PFSK-1 (cell line): ENCODE data around the gene VSIG8.

Experiments used
- FOXP2 ChIP-seq: optimal IDR thresholded peaks from 2 replicates; pipeline ENCODE3; 2011; ENCODE audit warnings: borderline replicate concordance, control low read depth, inconsistent platforms; ENCODE audit not compliant: insufficient read depth; ENCODE audit errors: extremely low read length, extremely low read depth
- POLR2AphosphoS5 ChIP-seq: IDR thresholded peaks from 2 replicates; pipeline ENCODE4 v1.6.1; 2012; ENCODE audit warnings: low read depth, mild to moderate bottlenecking, control low read depth, low read length, moderate library complexity
- SIN3A ChIP-seq: IDR thresholded peaks from 2 replicates; pipeline ENCODE4 v1.6.1; 2012; ENCODE audit warnings: mild to moderate bottlenecking, low read length, moderate library complexity, borderline replicate concordance; ENCODE audit not compliant: insufficient read depth
- TAF1 ChIP-seq: IDR thresholded peaks from 2 replicates; pipeline ENCODE4 v1.6.1; 2012; ENCODE audit warnings: low read length, control low read depth, borderline replicate concordance; ENCODE audit not compliant: insufficient read depth
- TF ChIP-seq, protein P1 (sequence below), 2 experiments: IDR thresholded peaks; 2 replicates each; pipeline versions ENCODE4 v1.6.1 to v1.8.0; 2011 to 2012; ENCODE audit warnings: low read depth in 2 of 2, low read length in 2 of 2, control low read depth in 1 of 2, inconsistent platforms in 1 of 2, mild to moderate bottlenecking in 1 of 2, moderate library complexity in 1 of 2; ENCODE audit not compliant: insufficient read depth in 1 of 2

VSIG8 gene

DNA sequence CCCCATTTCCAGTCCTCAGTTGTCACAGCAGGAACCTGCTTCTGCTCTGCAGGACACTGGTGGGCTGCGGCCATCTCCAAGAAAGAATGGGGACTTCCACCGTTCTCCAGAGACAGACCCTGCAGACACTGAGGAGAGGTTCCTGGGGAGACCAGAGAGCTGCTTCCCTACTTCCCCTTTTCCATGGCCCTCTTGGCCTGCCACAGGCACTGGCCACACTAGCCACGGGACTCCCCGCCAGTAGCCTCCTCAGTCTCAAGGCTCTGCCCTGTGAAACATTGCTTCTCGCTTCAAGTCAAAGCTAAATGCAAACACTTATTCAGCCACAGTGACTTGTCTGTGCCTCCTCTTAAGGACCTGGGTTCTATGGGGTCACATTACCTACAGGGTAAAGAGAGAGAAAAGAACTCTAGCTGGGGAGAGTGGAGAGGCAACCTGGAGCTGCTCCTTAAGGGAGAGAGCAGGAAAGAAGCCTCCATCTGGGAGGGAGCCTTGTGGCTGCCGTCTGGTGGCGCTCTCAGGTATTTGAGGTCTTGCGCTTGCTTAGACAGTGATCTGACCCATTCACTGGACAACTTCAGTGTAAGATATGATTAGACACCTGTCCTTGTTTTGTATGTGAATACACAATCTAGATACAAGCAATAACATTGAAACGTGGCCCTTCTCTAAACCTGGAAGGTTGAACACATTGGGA lies 41.1 kb downstream of the VSIG8 start:
- TF ChIP-seq POLR2AphosphoS5 (no peak), TAF1 (no peak), FOXP2 (no peak), SIN3A (no peak)

GRCh38 chr1:159817276-159818041 lies 45.0 kb downstream of the VSIG8 start:
- TF ChIP-seq, protein P1, sequence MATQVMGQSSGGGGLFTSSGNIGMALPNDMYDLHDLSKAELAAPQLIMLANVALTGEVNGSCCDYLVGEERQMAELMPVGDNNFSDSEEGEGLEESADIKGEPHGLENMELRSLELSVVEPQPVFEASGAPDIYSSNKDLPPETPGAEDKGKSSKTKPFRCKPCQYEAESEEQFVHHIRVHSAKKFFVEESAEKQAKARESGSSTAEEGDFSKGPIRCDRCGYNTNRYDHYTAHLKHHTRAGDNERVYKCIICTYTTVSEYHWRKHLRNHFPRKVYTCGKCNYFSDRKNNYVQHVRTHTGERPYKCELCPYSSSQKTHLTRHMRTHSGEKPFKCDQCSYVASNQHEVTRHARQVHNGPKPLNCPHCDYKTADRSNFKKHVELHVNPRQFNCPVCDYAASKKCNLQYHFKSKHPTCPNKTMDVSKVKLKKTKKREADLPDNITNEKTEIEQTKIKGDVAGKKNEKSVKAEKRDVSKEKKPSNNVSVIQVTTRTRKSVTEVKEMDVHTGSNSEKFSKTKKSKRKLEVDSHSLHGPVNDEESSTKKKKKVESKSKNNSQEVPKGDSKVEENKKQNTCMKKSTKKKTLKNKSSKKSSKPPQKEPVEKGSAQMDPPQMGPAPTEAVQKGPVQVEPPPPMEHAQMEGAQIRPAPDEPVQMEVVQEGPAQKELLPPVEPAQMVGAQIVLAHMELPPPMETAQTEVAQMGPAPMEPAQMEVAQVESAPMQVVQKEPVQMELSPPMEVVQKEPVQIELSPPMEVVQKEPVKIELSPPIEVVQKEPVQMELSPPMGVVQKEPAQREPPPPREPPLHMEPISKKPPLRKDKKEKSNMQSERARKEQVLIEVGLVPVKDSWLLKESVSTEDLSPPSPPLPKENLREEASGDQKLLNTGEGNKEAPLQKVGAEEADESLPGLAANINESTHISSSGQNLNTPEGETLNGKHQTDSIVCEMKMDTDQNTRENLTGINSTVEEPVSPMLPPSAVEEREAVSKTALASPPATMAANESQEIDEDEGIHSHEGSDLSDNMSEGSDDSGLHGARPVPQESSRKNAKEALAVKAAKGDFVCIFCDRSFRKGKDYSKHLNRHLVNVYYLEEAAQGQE (IDR thresholded peaks at IDR 0.05; ENCODE audit: insufficient read depth in 1 of 2, low read depth in 2 of 2, low read length in 2 of 2) = no peak
- TF ChIP-seq TAF1 (no peak), SIN3A (no peak), FOXP2 (no peak), POLR2AphosphoS5 (no peak)

GRCh38 chr1:159815926-159816325 lies 46.5 kb downstream of the VSIG8 start:
- TF ChIP-seq FOXP2 (no peak), TAF1 (no peak), SIN3A (no peak), POLR2AphosphoS5 (no peak)
- TF ChIP-seq, protein P1 (IDR thresholded peaks at IDR 0.05; ENCODE audit: insufficient read depth in 1 of 2, low read depth in 2 of 2, low read length in 2 of 2) = no peak

DNA sequence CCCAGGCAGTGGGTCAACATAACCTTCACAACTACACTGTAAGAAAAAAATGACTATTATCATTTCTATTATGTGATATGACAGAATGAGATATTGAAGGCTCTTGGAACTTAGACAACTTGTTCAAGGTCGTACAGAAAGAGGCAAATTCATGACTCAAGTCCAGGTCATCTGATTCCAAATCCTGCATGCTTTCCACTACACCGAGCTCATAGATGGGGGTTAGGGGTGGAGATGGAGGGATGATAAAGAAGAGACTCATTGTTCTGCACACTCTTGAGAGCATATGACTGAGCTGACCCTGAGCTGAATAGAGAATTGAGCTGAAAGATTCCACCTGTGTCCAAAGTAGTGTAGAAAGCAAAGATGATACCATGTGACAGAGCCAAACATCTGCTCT lies 57.5 kb downstream of the VSIG8 start:
- no peak for TF ChIP-seq TAF1
- TF ChIP-seq FOXP2 = no peak
- TF ChIP-seq POLR2AphosphoS5 = no peak
- no peak for TF ChIP-seq SIN3A
- TF ChIP-seq, protein P1 (IDR thresholded peaks at IDR 0.05; ENCODE audit: insufficient read depth in 1 of 2, low read depth in 2 of 2, low read length in 2 of 2) = no peak
